NCI-H2227 (cell line): Measurements from ENCODE around the gene CTPS2.
"Not testable (repeated sequence)": the region's sequence is repeated elsewhere in the genome, so short reads cannot be mapped to it uniquely, and the experiment has no call there.

Experiments used
- DNase-seq: peaks from one replicate; lab custom pipeline; 2025; ENCODE audit not compliant: unreplicated experiment; lab: John Stamatoyannopoulos, UW

The CTPS2 gene

GRCh38 chrX:16610121-16610621 is 102.3 kb downstream of the CTPS2 start:
- no peak for DNase-seq

DNA sequence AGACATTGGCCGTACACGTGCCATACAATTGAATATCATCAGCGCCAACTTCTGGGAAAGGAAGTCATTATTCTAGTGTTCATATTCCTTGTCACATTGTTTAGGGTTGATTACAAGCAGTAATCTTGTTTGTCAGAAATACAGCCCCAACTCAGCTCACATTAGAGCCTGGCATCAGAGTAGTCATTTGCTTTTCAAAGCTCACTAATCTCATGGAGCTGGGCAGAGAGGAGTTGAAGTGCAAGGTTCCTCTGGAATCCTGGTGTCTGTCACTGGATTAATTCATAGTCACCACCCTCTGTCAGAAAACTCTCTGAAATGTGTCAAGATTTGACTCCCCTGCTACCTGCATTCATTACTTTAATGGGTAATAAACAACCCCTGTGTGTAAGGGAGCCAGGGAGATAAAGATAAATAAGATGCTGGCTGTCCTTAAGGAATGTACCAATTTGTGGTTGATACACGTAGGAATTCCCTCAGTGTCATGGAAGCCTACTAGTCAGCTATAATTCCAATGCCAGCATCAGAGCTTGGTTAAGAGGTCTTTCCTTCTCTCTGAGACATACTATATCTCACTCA is 106.2 kb downstream of the CTPS2 start:
- no peak for DNase-seq

DNA sequence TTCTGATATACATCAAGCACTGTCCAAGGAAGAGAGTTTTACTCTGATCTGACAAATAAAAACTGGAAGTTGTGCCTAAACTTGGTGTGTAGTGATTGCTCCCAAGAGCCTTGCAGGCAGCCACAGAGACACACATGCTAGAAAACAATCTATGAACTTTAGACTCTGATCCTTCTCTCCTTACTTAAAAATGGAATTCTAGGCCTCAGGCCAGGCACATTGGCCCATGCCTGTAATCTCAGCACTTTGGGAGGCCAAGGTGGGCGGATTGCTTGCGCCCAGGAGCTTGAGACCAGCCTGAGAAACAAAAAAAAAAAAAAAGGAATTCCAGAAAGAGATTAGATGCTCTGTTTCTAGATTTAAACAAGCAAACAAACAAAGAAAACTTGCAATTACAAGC is 108.1 kb downstream of the CTPS2 start:
- DNase-seq = no peak

DNA sequence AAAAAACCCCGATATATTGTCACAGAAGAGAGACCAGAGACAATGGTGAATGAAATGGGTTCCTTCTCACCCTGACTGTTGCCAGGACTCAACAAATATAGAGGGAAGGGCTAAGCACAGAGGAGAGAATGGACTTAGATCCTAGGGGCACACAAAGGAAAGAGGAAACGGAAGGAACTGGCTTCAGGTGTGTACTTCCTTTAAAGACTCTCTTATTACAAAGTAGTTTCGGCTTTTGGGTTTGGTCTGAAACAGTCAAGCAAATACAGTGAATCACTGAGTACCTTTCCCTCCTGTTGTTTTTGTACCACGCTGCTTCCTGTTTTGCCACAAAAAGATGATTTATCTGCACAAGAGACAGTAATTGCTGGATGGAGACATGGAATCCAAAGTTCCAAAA is 108.6 kb downstream of the CTPS2 start:
- no peak for DNase-seq

GRCh38 chrX:16603235-16603634 is 109.2 kb downstream of the CTPS2 start:
- DNase-seq = not testable (repeated sequence)

DNA sequence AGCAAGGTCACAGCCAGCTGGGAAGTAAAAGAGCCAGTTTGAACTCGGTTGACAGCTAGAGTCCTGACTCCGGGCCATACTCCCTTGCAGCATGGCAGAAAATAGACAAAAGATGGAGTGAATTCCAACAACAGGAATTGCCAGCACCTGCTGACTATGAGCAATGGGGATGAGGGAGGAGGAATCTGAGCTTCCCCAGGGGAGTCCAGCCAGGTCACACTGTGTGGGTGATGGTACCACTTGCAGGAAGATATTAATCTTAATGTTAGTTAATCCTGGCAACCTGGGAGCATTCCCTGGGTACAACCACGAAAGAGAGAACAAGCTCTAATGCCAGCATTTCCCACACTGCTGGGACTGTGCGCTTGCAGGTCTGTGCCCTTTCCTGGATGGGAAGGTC is 110.6 kb downstream of the CTPS2 start:
- no peak for DNase-seq

- no peak for DNase-seq
These were observed 118.0 kb downstream of the CTPS2 start for GRCh38 chrX:16594490-16594889.

GRCh38 chrX:16593801-16594200 is 118.7 kb downstream of the CTPS2 start:
- no peak for DNase-seq

- DNase-seq = no peak
These were observed 120.2 kb downstream of the CTPS2 start for GRCh38 chrX:16592194-16592770.

- no peak for DNase-seq
These were observed 122.6 kb downstream of the CTPS2 start for GRCh38 chrX:16589826-16590225.

DNA sequence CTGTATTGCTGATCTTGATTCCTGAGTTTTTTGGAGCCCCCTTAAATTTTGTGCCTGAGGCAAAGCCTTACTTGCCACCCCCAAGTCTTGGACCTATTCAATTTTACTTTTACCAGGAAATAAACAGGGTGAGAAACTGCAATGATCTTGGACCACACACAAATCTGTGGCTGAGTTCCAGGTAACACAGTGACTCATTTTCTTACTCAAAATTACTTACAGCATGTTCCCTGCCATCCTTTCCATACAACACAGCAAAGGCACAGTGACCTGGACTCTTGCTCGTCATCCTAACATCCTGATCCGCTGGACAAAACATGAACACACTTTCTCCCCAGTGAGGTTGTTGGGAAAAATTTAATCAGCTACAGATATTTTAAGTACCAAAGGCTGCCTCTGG is 123.3 kb downstream of the CTPS2 start:
- DNase-seq = no peak

DNA sequence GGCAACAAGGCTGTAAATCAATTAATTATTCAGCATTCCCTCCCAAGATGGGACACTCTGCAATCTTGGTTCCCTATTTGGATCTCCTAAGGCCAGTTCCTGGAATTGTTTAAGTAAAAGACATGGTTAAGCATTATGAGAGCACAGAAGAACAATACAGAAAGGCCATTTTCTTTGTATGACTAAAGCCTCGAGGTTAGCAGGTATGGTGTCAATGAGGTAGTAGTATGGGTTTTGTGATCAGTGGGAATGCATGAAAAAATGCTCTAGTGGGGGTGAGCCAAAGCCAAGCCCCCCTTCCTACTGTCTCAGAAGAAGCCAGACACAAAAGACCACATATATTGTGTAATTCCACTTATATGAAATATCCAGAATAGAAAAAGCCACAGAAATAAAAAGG is 124.2 kb downstream of the CTPS2 start:
- no peak for DNase-seq

- DNase-seq = no peak
These were observed 124.6 kb downstream of the CTPS2 start for GRCh38 chrX:16587836-16588235.

- no peak for DNase-seq
These were observed 125.9 kb downstream of the CTPS2 start for GRCh38 chrX:16586377-16587112.

DNA sequence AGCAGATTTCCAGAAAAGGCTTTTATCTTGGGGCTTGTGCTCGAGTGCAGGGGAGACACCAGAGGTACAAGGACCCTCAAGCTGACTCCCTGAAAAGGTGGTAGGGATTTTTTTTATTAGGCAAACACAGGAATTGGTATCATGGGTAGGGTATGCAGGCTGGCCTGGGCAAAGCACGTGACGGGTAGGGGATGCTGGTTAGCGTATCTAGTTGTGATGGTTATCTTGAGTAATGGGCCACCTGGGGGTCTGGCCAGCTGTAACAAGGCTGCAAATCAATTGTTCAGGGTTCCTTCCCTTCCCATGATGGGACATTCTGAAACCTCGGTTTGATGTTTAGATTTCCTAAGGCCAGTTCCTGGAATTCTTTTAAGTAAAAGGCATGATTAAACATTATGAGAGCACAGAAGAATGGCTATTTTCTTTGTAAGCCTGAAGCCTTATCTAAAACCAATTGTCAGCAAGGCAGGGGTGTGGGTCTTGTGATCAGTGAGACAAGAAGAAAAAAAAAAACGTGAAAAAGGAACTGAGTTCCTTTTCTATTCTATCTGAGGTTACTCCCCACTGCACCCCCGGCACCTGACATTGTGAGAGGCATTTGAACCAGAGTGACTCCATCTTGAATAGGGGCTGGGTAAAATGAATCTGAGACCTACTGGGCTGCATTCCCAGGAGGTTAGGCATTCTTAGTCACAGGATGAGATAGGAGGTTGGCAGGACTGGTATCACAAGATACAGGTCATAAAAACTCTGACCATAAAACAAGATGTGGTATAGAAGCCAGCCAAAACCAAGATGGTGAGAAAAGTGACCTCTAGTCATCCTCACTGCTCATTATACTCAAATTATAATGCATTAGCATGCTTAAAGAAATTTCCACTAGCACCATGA is 126.7 kb downstream of the CTPS2 start:
- DNase-seq = no peak

GRCh38 chrX:16580004-16580797 is 132.3 kb downstream of the CTPS2 start:
- DNase-seq = not testable (repeated sequence)

DNA sequence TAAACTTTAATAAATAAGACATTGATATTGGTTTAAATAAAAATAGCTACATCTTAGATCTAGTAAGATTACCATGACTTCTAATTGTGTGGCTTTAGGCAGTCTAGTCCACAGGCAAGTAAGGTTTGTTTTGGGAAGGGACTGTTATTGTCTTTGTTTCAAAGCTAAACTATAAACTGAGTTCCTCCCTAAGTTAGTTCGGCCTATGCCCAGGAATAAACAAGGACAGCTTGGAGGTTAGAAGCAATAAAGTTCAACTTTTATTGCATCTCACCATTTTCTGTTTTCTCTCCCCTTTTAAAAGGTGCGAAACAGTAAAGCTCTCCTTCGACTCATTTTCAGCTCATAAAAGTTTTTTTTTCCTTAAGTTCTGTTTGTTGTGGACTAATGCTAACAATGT is 133.0 kb downstream of the CTPS2 start:
- DNase-seq = no peak

GRCh38 chrX:16578218-16578617 is 134.3 kb downstream of the CTPS2 start:
- no peak for DNase-seq

DNA sequence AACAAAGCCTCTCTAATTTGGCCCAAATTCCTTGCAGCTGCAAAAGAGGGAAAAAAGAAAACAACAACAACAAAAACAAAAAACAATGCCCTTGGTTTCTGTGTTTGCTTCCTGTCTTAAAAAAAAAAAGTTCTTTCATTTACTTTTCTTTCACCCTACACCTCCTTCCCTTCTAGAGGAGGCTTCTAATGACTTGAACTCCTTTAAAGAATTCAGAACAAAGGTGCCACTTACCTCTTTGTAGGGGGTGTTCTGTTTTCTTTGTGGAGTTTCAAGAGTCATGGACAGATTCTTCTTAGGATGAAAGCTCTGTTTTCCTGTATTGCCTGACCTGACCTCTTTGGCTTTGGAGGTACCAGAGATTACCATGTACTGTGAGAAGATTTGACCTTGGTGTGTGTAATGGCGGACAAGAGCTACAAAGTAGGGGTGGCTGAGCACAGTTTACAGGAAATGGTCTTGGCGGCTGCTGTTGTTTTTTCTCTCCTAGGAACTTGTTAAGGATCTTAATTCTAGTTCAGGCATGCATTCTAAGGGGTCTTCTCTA is 134.9 kb downstream of the CTPS2 start:
- no peak for DNase-seq

GRCh38 chrX:16575388-16575787 is 137.1 kb downstream of the CTPS2 start:
- DNase-seq = not testable (repeated sequence)
